ENCODE measurements around the gene CRB3.

CRB3 gene

DNA sequence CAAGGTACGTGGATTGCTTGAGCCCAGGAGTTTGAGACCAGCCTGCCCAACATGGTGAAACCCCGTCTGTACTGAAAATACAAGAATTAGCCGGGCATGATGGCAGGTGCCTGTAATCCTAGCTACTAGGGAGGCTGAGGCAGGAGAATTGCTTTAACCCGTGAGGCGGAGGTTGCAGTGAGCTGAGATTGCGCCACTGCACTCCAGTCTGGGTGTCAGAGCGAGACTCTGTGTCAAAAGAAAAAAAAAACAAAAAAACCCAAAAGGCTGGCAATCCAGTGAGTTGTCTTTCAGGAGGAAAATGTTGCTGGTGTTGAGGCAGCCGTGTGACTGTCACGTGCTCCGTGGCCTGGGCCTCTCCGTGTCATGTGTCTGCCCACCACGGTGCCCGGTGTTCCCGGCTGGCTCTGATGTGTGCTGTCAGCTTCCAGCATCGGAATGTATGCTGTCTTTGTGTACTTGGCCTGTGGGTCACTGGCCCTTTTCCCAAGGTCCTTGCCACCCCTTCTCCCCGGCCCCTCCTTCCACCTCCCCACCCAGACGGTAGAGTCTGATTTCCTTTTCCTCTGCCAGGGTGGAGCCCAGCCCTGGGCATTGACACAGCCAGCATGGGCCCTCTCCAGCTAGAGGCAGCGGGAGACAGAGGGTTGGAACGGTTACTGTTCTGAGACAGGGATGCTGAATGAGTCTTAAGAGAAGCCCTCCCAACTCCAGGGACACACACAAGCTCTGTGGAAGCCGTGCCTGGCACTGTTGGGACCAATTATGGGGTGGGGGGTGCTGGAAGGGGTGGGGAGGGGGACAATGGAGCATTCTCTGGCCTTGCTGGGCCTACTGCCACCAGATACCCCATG lies 45.3 kb downstream of the CRB3 start:
- TF ChIP-seq CTCF (conservative IDR thresholded peaks at IDR 0.05; ENCODE audit: low read depth, low read length), result no peak
- H3K4me3 ChIP-seq (IDR thresholded peaks at IDR 0.05; ENCODE audit: insufficient read depth, low read depth, low read length), result no peak overlapping the region
- H3K27ac ChIP-seq, result no peak overlapping the region
- no peak overlapping the region for H3K9ac ChIP-seq
- H3K4me1 ChIP-seq (ENCODE audit: low read depth, poor library complexity, severe bottlenecking), result peaks cover 17% of the 10 kb centered on the region
- H3K4me2 ChIP-seq, result no peak overlapping the region
- H4K20me1 ChIP-seq (ENCODE audit: insufficient read depth), result no peaks in the 10 kb centered on the region
- no peaks in the 10 kb centered on the region for H3K27me3 ChIP-seq (ENCODE audit: insufficient read depth, low read depth)
- H2AFZ ChIP-seq (ENCODE audit: low read depth), result no peak overlapping the region
- no peaks in the 10 kb centered on the region for H3K79me2 ChIP-seq (ENCODE audit: insufficient read depth, low read depth)
- no peaks in the 10 kb centered on the region for H3K36me3 ChIP-seq (ENCODE audit: insufficient read depth)

- Histone ChIP-seq H3K4me2 (no peak overlapping the region), H3K4me3 (IDR thresholded peaks at IDR 0.05; ENCODE audit: insufficient read depth, low read depth, low read length) (no peak overlapping the region), H2AFZ (ENCODE audit: low read depth) (no peak overlapping the region), H3K36me3 (ENCODE audit: insufficient read depth) (no peaks in the 10 kb centered on the region), H4K20me1 (ENCODE audit: insufficient read depth) (no peaks in the 10 kb centered on the region), H3K27me3 (ENCODE audit: insufficient read depth, low read depth) (no peaks in the 10 kb centered on the region), H3K9ac (no peak overlapping the region), H3K4me1 (ENCODE audit: low read depth, poor library complexity, severe bottlenecking) (peaks cover 9% of the 10 kb centered on the region), H3K79me2 (ENCODE audit: insufficient read depth, low read depth) (no peaks in the 10 kb centered on the region), H3K27ac (no peak overlapping the region)
- TF ChIP-seq CTCF (conservative IDR thresholded peaks at IDR 0.05; ENCODE audit: low read depth, low read length), result no peak
Measured at GRCh38 chr19:6510618-6511017, 46.5 kb downstream of the CRB3 start.

DNA sequence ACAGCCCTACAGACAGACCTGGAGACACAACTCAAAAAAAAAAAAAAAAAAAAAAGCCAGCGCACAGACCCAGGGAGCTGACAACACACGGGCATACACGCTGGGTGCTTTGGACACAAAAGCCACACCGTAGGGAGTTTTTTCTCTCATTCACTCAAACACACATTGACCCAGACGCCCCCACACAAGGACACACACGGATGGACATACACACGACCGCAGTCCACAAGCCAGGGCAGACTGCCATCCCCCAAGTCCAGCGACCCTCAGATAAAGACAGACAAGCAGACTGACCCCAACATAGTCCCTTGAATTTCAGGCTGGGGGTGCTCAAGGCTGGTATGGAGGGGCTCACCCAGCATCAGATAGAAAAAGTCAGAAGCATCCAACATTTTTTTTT lies 50.0 kb downstream of the CRB3 start:
- no peaks in the 10 kb centered on the region for H4K20me1 ChIP-seq (ENCODE audit: insufficient read depth)
- no peaks in the 10 kb centered on the region for H3K27me3 ChIP-seq (ENCODE audit: insufficient read depth, low read depth)
- H3K4me1 ChIP-seq (ENCODE audit: low read depth, poor library complexity, severe bottlenecking), result peaks cover 20% of the 10 kb centered on the region
- no peak for TF ChIP-seq CTCF (conservative IDR thresholded peaks at IDR 0.05; ENCODE audit: low read depth, low read length)
- H2AFZ ChIP-seq (ENCODE audit: low read depth), result no peak overlapping the region
- no peak overlapping the region for H3K27ac ChIP-seq
- H3K4me3 ChIP-seq (IDR thresholded peaks at IDR 0.05; ENCODE audit: insufficient read depth, low read depth, low read length), result no peak overlapping the region
- H3K79me2 ChIP-seq (ENCODE audit: insufficient read depth, low read depth), result no peaks in the 10 kb centered on the region
- no peak overlapping the region for H3K9ac ChIP-seq
- no peaks in the 10 kb centered on the region for H3K36me3 ChIP-seq (ENCODE audit: insufficient read depth)
- no peak overlapping the region for H3K4me2 ChIP-seq

DNA sequence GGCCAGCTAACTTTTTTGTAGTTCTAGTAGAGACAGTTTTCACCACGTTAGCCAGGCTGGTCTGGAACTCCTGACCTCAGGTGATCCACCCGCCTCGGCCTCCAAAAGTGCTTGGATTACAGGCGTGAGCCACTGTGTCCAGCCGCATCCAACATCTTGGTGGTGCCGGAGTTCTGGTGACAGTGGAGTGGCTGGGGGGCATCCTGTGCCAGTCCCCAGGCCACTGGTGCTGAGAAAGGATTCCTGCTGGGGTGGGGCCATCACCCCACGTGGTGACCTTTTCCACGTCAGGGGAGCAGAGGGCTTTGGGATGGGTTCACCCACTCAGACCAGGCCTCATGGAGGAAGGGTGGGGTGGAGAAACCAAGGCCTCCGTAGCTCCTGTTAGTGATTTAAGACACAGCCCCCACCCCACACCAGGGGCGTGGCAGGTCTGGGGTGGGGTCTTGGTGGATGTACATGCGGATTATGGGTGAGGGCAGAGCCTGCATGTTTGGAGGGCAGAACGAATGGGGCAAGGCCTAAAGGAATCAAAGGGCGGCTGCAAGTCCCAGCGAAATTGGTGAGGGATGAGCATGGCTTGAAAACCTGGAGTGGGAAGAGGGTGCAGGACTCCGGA lies 51.0 kb downstream of the CRB3 start:
- Histone ChIP-seq H3K27ac (no peak overlapping the region), H3K36me3 (ENCODE audit: insufficient read depth) (no peaks in the 10 kb centered on the region), H4K20me1 (ENCODE audit: insufficient read depth) (no peaks in the 10 kb centered on the region), H3K9ac (no peak overlapping the region), H3K4me2 (no peak overlapping the region), H3K27me3 (ENCODE audit: insufficient read depth, low read depth) (no peaks in the 10 kb centered on the region), H3K79me2 (ENCODE audit: insufficient read depth, low read depth) (no peaks in the 10 kb centered on the region), H2AFZ (ENCODE audit: low read depth) (no peak overlapping the region), H3K4me1 (ENCODE audit: low read depth, poor library complexity, severe bottlenecking) (peaks cover 25% of the 10 kb centered on the region), H3K4me3 (IDR thresholded peaks at IDR 0.05; ENCODE audit: insufficient read depth, low read depth, low read length) (no peak overlapping the region)
- no peak for TF ChIP-seq CTCF (conservative IDR thresholded peaks at IDR 0.05; ENCODE audit: low read depth, low read length)
